HG03175 (cell line): ENCODE measurements around the gene TENT4A.
A peak's percentile ranks its signal among the peaks of the same experiment; 100 is the strongest.
"Not testable (repeated sequence)": the region's sequence is repeated elsewhere in the genome, so short reads cannot be mapped to it uniquely, and the experiment has no call there.

Source experiments
- ATAC-seq: cut with Tn5 transposase; IDR thresholded peaks from one replicate; pipeline ENCODE4 v1.9.1; 2021; ENCODE audit warnings: mild to moderate bottlenecking, moderate library complexity; ENCODE audit not compliant: unreplicated experiment

Gene TENT4A

DNA sequence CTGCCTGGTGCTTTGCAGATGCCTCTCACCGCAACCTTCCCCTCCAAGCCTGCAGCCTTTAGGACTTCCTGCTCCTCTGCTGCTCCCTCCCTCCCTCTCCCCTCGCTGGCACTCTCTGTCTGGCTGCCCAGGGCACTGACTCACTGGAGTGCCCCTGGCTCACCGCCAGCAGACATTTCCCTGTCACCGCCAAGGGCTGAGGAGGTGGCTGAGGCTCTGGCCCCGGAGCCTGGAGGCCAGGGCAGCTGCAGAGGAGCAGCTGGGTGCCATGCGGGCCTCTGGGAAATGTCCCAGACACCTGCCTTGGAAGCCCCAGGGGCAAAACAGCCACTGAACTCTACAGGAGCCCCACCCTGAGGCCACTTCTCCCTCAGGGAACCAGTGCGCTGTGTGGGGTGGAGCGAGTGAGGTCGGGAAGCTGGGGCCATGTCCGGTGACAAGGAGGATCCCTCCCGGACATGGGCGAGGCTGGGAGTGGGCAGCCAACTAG is 53.4 kb downstream of the TENT4A start:
- no peak for ATAC-seq

- no peak for ATAC-seq
These were observed 54.3 kb downstream of the TENT4A start for GRCh38 chr5:6767481-6768063.

DNA sequence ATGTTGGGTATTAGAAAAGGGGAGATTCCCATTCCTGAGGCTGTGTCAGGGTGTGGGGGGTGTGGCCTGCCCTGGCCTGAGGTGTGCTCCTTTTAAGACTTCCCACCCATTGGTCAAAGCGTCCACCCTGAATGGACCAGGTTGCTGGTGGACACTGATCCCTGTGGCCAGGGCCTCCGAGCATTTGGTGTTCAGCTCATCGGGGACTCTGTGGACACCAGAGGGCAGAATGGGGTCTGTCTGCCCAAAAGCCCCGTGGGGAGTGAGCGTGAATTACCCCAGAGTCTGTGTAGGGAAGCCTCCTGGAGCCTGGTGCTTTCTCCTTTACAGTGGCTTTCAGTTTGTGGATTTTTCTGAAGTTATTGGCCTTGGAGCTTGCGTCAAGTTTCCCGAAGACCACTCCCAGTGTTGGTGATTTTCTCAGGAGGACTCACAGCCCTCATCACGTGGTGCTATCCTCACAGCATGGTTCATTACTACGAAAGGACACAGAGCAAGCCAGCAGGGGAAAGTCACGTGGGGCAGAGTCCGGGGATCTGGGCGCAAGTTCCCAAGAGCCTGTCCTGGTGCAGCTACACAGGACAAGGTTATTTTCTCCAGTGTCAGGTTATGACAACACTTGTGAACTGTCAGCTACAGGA is 55.5 kb downstream of the TENT4A start:
- no peak for ATAC-seq

DNA sequence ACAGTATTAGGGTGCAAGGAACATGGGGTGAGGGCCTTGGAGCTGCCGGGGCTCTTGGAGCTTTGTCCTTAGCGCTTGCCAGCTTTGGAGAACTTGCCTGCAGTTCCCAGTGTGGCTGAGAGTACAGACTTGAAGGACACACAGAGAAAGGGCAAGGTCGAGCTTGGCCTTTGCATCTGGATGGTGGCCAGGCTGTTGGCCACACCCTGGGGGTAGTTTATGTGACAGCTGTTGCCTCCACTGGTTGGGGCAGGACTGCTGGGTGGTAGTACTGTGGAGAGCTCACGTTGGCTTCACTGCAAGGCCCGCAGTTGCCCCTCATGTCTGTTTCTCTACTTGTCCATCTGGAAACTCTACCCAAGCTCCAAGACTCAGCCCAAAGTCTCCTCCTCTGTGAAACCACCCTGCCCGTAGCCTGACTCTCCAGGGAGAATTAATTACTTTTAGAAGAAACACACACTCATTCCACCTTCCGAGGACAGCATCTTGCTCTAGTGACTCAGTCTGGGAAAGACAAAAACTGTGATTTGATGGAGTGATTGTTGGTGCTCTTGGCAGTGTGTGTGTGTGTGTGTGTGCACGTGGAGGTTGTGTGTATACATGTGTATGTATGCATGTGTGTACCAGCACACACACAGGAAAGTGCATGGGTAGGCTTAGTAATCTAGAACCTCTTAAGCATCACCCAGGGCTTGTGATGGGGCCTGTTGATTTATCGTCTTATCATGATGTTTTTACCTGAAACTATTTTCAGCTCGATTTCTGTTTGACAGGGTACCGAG is 57.8 kb downstream of the TENT4A start:
- ATAC-seq: no peak

- no peak for ATAC-seq
These were observed 59.7 kb downstream of the TENT4A start for GRCh38 chr5:6772886-6773285.

DNA sequence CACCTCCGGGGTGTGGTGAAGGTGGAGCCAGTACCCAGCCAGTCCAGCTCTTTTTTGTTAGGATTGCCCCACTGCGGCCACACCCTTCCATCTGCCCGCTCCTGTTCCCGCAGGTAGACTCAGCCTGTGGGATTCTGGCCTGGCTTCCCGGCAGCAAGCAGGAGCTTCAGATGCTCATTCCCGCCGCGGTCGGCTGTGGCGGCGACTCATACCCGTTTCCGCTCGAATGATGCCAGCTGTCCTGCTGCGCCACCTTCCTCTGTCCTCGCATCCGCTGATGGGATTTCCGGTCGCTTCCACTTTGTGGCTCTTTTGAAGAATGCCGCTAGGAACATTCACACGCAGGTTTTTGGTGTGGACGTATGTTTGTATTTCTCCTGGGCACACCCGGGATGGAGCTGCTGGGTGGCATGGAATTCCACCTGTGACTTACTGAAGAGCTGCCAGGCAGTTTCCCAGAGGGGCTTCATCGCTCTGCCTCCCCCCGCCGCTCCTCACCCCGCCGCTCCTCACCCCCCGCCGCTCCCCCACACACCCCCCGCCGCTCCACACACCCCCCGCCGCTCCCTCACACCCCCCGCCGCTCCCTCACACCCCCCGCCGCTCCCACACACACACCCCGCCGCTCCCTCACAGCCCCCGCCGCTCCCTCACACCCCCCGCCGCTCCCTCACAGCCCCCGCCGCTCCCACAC is 60.3 kb downstream of the TENT4A start:
- no peak for ATAC-seq

GRCh38 chr5:6774207-6774606 is 61.0 kb downstream of the TENT4A start:
- ATAC-seq: not testable (repeated sequence)

DNA sequence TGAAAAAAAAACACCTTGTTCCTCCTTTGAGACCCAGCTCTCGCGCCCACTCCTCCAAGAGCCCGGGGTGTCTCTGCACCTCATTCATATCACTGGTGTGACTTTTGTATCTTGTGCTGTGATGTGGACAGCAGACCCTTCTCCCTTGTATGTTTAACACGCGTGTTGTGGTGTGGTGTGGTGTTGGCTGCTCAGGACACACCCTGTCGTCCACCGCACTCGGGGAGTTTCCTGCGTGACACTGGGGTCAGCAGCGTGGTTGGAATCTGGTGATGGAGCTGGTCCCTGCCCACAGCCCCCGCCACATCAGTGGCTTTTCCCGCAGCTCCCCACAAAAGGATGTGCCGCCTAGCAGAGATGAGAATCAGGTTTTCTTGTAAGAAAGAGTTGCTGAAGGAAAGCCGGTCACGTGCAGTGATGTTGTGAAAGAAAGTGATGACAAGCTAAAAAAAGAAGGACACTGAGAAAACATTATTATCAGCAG is 61.5 kb downstream of the TENT4A start:
- no peak for ATAC-seq

DNA sequence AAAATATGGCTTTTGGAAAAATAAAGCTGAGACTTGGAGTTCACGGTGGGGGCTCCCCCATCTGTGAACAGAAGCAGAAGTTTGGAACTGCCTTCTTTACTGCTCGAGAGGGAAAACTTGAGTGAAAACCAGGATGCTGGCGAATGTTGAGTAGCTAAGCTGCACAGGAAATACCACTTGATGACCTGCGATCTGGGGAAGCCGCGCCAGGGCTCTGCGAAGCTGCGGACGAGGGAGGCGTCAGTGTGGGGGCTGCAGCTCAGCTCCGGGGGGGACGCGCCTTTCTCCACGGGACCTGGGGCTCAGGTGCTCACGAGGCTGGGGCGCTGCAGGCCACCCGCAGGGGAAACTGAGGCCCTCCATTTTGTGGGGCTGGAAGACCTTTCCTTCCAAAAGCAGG is 62.3 kb downstream of the TENT4A start:
- ATAC-seq: no peak

- ATAC-seq: peak; percentile 86
These were observed 67.7 kb downstream of the TENT4A start for GRCh38 chr5:6780802-6781391.

GRCh38 chr5:6781716-6782115 is 68.5 kb downstream of the TENT4A start:
- ATAC-seq: no peak

- no peak for ATAC-seq
These were observed 70.6 kb downstream of the TENT4A start for GRCh38 chr5:6783787-6784186.

DNA sequence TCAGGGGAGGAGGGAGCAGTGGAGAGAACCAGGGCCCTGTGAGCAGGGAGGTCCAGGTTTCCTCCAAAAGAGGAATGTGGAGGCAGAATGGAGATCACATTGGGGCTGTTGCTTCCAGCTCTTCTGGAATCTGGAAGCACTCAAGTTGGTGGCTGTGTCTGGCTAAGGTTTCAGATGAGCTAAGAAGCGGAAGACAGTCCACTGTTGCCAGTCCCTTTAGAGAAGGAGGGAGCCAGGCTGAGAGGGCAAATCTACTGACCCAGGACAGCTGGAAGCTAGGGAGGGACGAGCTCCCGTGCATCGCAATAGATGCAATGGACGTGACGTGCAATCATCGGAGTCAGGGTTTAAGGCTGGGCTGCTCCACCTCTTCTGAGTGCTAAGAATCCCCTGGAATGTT is 71.2 kb downstream of the TENT4A start:
- ATAC-seq: no peak

- no peak for ATAC-seq
These were observed 72.1 kb downstream of the TENT4A start for GRCh38 chr5:6785161-6785860.

DNA sequence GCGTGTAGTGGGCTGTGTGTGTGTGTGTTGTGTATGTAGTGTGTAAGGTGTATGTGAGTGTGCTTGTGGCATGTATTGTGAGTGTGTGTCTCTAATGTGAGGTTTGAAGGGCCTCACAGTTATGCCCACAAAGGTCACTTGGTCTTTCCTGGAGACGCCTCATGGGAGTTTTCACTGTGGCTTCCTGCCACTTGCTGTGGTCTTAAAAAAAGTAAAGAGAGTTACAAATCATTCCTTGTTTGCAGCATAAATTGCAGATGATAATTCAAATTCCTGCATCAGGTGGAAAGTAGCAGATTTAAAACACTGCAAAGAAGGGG is 72.6 kb downstream of the TENT4A start:
- ATAC-seq: no peak

DNA sequence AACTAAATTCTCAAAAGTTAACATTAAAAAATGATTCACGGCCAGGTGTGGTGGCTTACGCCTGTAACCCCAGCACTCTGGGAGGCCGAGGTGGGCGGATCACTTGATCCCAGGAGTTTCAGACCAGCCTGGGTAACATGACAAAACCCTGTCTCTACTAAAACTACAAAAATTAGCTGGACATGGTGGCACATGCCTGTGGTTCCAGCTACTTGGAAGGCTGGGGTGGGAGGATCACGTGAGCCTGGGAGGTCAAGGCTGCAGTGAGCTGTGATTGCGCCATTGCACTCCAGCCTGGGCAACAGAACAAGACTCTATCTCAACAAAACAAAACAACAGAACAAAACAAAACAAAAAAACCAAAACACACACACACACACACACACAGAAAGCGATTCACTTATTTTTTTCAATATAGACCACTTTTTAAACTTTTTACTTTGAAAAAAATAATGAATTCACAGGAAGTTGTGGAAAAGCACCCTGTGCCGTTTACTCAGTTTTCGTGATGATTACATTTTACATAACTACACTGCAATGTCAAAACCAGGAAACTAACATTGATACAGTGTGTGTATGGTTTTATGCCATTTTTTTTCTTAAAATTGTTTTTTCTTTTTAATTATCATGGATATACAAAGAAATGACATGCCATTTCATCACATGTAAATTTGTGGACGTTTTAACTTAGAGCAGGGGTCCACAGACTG is 73.7 kb downstream of the TENT4A start:
- ATAC-seq: no peak

DNA sequence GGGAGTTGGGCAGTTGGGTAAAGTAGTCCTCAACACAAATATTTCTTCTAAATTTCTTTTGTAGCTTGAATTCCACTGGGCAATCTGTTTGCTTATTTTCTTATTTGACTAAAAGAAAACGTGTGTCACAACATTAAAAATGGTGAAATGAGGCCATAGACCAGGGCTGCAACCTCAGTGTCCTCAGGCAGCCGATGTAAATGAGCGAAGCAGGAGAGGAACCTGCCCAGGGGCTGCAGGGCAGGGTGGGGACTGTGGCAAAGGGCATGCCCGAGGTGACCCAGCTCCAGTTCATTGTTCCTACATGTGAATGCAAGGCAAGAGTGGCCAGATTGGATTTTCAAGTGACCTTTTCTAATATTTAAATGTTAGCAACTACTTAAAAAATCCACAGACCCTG is 74.7 kb downstream of the TENT4A start:
- ATAC-seq: no peak

GRCh38 chr5:6788439-6788838 is 75.2 kb downstream of the TENT4A start:
- no peak for ATAC-seq

DNA sequence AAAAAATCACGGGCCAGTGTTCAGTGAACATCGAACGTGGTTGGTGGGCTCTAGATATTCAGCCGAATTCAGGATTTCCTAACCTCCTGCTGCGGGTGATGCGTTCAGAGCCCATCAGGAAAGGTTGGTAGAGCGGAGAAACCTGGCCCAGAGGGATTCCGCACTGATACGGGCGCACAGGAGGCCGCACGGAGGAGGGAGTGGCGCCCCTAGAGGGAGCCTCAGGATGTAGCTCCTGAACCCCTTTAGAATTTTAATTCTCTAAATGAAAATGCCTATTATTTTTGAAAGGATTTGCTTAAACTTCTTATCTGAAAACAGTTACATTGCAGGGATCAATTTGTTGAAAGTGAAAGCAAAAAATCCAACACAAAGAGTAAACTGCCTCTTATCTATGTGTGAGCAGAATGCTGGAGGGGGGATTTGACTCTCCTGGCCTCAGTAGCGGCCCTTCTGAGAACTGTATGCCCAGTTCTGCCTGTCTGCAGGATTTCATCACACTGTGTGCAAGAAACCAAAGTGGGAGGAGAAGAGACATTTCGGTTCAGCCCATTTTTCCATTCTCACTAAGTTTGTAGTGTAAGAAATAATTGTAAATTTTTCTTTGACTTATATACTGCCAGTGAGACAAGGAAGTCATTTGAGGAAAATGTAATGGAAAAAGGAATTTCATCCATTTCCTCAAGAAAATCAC is 75.9 kb downstream of the TENT4A start:
- no peak for ATAC-seq
